Activated naive CD4-positive, alpha-beta T cell treated with anti-CD3 and anti-CD28 coated beads, Interleukin-2, amount 10 ng/mL, durations not matched to agents 7 days and 5 days (primary cell): ENCODE results near the gene GGTA1.
"Not testable (repeated sequence)": the region's sequence is repeated elsewhere in the genome, so short reads cannot be mapped to it uniquely, and the experiment has no call there.

ENCODE experiments used
- CTCF ChIA-PET: fragments of 350-600 bp; sonication (Branson Sonifier 250); formaldehyde crosslinking; loops from one replicate; lab custom pipeline; 2021; ENCODE audit warnings: antibody characterized with exemption; lab: Charles Lee
- DNase-seq: peaks from one replicate; pipeline ENCODE4 v3.0.0-alpha.2; 2020
- H3K27ac Mint-ChIP-seq: one replicate; pipeline ENCODE4 v1.8.0; 2021; ENCODE audit warnings: mild to moderate bottlenecking, moderate library complexity, mixed read lengths
- H3K27me3 Mint-ChIP-seq: one replicate; pipeline ENCODE4 v1.8.0; 2021; ENCODE audit warnings: mild to moderate bottlenecking, mixed read lengths
- H3K36me3 Mint-ChIP-seq: one replicate; pipeline ENCODE4 v1.8.0; 2021; ENCODE audit warnings: mixed read lengths
- H3K4me1 Mint-ChIP-seq: one replicate; pipeline ENCODE4 v1.8.0; 2021; ENCODE audit warnings: mixed read lengths
- H3K4me3 Mint-ChIP-seq: one replicate; pipeline ENCODE4 v1.8.0; 2021; ENCODE audit warnings: mild to moderate bottlenecking, moderate library complexity, mixed read lengths
- H3K9me3 Mint-ChIP-seq: one replicate; pipeline ENCODE4 v1.8.0; 2021; ENCODE audit warnings: mixed read lengths

Gene GGTA1

GRCh38 chr9:121459513-121459912 is 40.1 kb downstream of the GGTA1 start:
- peaks cover 6% of the 10 kb centered on the region for H3K4me1 Mint-ChIP-seq
- no peak overlapping the region for H3K4me3 Mint-ChIP-seq
- CTCF ChIA-PET, result no interaction called here
- DNase-seq, result no peak
- H3K27ac Mint-ChIP-seq, result no peak overlapping the region
- no peaks in the 10 kb centered on the region for H3K36me3 Mint-ChIP-seq
- H3K27me3 Mint-ChIP-seq, result peaks cover 65% of the 10 kb centered on the region
- no peaks in the 10 kb centered on the region for H3K9me3 Mint-ChIP-seq

GRCh38 chr9:121458449-121458848 is 41.2 kb downstream of the GGTA1 start:
- H3K4me1 Mint-ChIP-seq, H3K27ac Mint-ChIP-seq, H3K36me3 Mint-ChIP-seq, CTCF ChIA-PET, H3K4me3 Mint-ChIP-seq, DNase-seq, H3K9me3 Mint-ChIP-seq: not testable (repeated sequence)
- peaks cover 66% of the 10 kb centered on the region for H3K27me3 Mint-ChIP-seq

GRCh38 chr9:121455527-121456239 is 44.0 kb downstream of the GGTA1 start:
- H3K4me3 Mint-ChIP-seq, result no peak overlapping the region
- no peak overlapping the region for H3K27ac Mint-ChIP-seq
- H3K9me3 Mint-ChIP-seq, result no peaks in the 10 kb centered on the region
- CTCF ChIA-PET, result interaction anchor here (1.0 to 2.5 kb wide), 4 partner anchors 8 to 643 kb away, joined by 3 to 10 read pairs (median 3); no protein-coding TSS in a partner anchor
- no peaks in the 10 kb centered on the region for H3K36me3 Mint-ChIP-seq
- peaks cover 65% of the 10 kb centered on the region for H3K27me3 Mint-ChIP-seq
- DNase-seq, result peak; percentile 30
- peaks cover 6% of the 10 kb centered on the region for H3K4me1 Mint-ChIP-seq

- Mint-ChIP-seq H3K36me3 (no peaks in the 10 kb centered on the region), H3K4me1 (peaks cover 6% of the 10 kb centered on the region), H3K27me3 (peaks cover 63% of the 10 kb centered on the region), H3K27ac (no peak overlapping the region), H3K4me3 (no peak overlapping the region), H3K9me3 (no peaks in the 10 kb centered on the region)
- CTCF ChIA-PET, result interaction anchor here (1.2 to 2.5 kb wide), 2 partner anchors 8 to 644 kb away, joined by 3 to 10 read pairs; no protein-coding TSS in a partner anchor
- no peak for DNase-seq
These were observed 44.7 kb downstream of the GGTA1 start for GRCh38 chr9:121454972-121455371.

- Mint-ChIP-seq H3K36me3 (no peaks in the 10 kb centered on the region), H3K27me3 (peaks cover 52% of the 10 kb centered on the region), H3K27ac (no peak overlapping the region), H3K4me3 (no peak overlapping the region), H3K4me1 (peaks cover 6% of the 10 kb centered on the region), H3K9me3 (no peaks in the 10 kb centered on the region)
- CTCF ChIA-PET, result interaction anchor here (1.0 to 2.5 kb wide), 2 partner anchors 10 to 45 kb away, joined by 3 to 10 read pairs; no protein-coding TSS in a partner anchor
- no peak for DNase-seq
These were observed 46.3 kb downstream of the GGTA1 start for GRCh38 chr9:121453232-121453892.

GRCh38 chr9:121452085-121452484 is 47.6 kb downstream of the GGTA1 start:
- Mint-ChIP-seq H3K9me3 (no peaks in the 10 kb centered on the region), H3K27me3 (peaks cover 53% of the 10 kb centered on the region), H3K4me3 (no peak overlapping the region), H3K36me3 (no peaks in the 10 kb centered on the region), H3K4me1 (peaks cover 13% of the 10 kb centered on the region), H3K27ac (no peak overlapping the region)
- DNase-seq, result no peak
- CTCF ChIA-PET, result interaction anchor here (1.0 to 1.3 kb wide), 2 partner anchors 13 to 45 kb away, joined by 3 read pairs; no protein-coding TSS in a partner anchor

- no peak overlapping the region for H3K4me3 Mint-ChIP-seq
- CTCF ChIA-PET, result interaction anchor here (1.0 to 1.9 kb wide), 3 partner anchors 9 to 46 kb away, joined by 3 to 7 read pairs (median 3); no protein-coding TSS in a partner anchor
- no peak overlapping the region for H3K27ac Mint-ChIP-seq
- H3K4me1 Mint-ChIP-seq, result peaks cover 13% of the 10 kb centered on the region
- no peaks in the 10 kb centered on the region for H3K9me3 Mint-ChIP-seq
- DNase-seq, result no peak
- H3K27me3 Mint-ChIP-seq, result peaks cover 50% of the 10 kb centered on the region
- no peaks in the 10 kb centered on the region for H3K36me3 Mint-ChIP-seq
These were observed 48.1 kb downstream of the GGTA1 start for GRCh38 chr9:121451586-121451985.

- Mint-ChIP-seq H3K4me3 (no peak overlapping the region), H3K27ac (no peak overlapping the region), H3K36me3 (no peaks in the 10 kb centered on the region), H3K9me3 (no peaks in the 10 kb centered on the region), H3K27me3 (peaks cover 47% of the 10 kb centered on the region), H3K4me1 (peaks cover 7% of the 10 kb centered on the region)
- CTCF ChIA-PET, result interaction anchor here (1.9 kb wide), 1 partner anchor 11 kb away, joined by 7 read pairs; no protein-coding TSS in a partner anchor
- no peak for DNase-seq
These were observed 49.4 kb downstream of the GGTA1 start for GRCh38 chr9:121450241-121450640.

- no peaks in the 10 kb centered on the region for H3K36me3 Mint-ChIP-seq
- CTCF ChIA-PET, result interaction anchor here (1.9 kb wide), 1 partner anchor 11 kb away, joined by 7 read pairs; no protein-coding TSS in a partner anchor
- no peaks in the 10 kb centered on the region for H3K9me3 Mint-ChIP-seq
- no peak overlapping the region for H3K4me3 Mint-ChIP-seq
- no peak for DNase-seq
- H3K4me1 Mint-ChIP-seq, result peaks cover 7% of the 10 kb centered on the region
- no peak overlapping the region for H3K27ac Mint-ChIP-seq
- peaks cover 47% of the 10 kb centered on the region for H3K27me3 Mint-ChIP-seq
These were observed 49.9 kb downstream of the GGTA1 start for GRCh38 chr9:121449786-121450185.

GRCh38 chr9:121447321-121447834 is 52.3 kb downstream of the GGTA1 start:
- Mint-ChIP-seq H3K4me3 (no peak overlapping the region), H3K27ac (no peak overlapping the region)
- DNase-seq, result no peak

GRCh38 chr9:121445986-121446385 is 53.7 kb downstream of the GGTA1 start:
- Mint-ChIP-seq H3K9me3 (no peaks in the 10 kb centered on the region), H3K4me3 (no peak overlapping the region), H3K4me1 (peaks cover 7% of the 10 kb centered on the region), H3K36me3 (no peaks in the 10 kb centered on the region), H3K27me3 (peaks cover 30% of the 10 kb centered on the region), H3K27ac (no peak overlapping the region)
- no peak for DNase-seq
- CTCF ChIA-PET, result no interaction called here

More at GRCh38 chr9:121447321-121447834, 52.3 kb downstream of the GGTA1 start:
- CTCF ChIA-PET, result interaction anchor here (1.2 kb wide), 1 partner anchor 9 kb away, joined by 3 read pairs; no protein-coding TSS in a partner anchor
- Mint-ChIP-seq H3K36me3 (no peaks in the 10 kb centered on the region), H3K27me3 (peaks cover 37% of the 10 kb centered on the region), H3K4me1 (peaks cover 7% of the 10 kb centered on the region), H3K9me3 (no peaks in the 10 kb centered on the region)

GRCh38 chr9:121443981-121444380 is 55.7 kb downstream of the GGTA1 start:
- Mint-ChIP-seq H3K27me3 (peaks cover 27% of the 10 kb centered on the region), H3K4me3 (no peak overlapping the region), H3K36me3 (no peaks in the 10 kb centered on the region), H3K4me1 (peaks cover 7% of the 10 kb centered on the region), H3K27ac (no peak overlapping the region), H3K9me3 (no peaks in the 10 kb centered on the region)
- no peak for DNase-seq
- CTCF ChIA-PET, result no interaction called here

- Mint-ChIP-seq H3K4me1 (no peaks in the 10 kb centered on the region), H3K36me3 (no peaks in the 10 kb centered on the region), H3K4me3 (no peak overlapping the region), H3K27me3 (peaks cover 15% of the 10 kb centered on the region), H3K9me3 (no peaks in the 10 kb centered on the region), H3K27ac (no peak overlapping the region)
- DNase-seq, result no peak
- CTCF ChIA-PET, result no interaction called here
These were observed 58.5 kb downstream of the GGTA1 start for GRCh38 chr9:121441165-121441564.
